ENCODE data around the gene CDC27.

DNA sequence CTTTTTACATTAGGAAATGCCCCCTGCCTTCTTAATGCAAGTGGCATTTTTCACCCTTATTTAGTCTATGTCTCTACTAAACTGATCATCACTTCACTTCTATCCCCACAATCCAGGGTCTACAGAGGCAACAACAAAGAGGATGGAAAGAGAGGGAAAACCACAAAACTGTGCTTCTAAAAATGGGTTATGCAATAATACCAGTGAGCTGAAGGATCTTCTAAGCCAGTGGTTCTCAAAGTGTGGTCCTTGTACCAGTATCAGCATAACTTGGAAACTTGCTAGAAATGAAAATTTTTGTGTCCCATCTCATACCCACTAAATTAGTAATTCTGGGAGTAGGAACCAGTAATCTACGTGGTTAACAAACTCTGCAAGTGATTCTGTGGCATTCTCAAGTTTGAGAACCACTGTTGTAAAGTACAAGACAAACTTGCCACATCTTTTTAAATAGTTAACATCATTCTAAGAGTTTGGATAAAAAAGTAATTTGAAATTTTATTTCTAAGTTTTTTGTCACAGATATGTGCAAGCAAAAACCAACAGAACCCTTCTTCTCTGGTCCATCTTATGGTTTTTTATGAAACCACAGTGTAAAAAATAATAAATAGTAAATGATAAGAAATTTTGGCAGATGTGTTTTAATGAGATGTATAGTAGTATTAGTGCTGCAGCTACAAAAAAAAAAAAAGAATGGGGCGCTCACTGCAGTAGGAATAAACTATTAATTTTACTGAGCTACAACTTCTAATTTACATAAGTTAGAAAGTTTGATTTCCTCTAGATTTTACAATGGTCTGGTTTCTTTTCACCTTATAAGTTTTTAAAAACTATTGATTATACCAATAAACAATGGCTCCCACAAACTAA is 16.2 kb downstream of the CDC27 start:
- TF ChIP-seq POLR2A (IDR thresholded peaks at IDR 0.05), result no peak
- no peak for TF ChIP-seq CTCF (IDR thresholded peaks at IDR 0.05)

Data from tibial nerve (tissue), 3 donors.